GM19328 (cell line): ENCODE results near the gene ACVR1.
"Not testable (repeated sequence)": the region's sequence is repeated elsewhere in the genome, so short reads cannot be mapped to it uniquely, and the experiment has no call there.

ENCODE experiments used
- ATAC-seq: cut with Tn5 transposase; IDR thresholded peaks from one replicate; pipeline ENCODE4 v1.9.1; 2021; ENCODE audit warnings: mild to moderate bottlenecking, moderate library complexity; ENCODE audit not compliant: unreplicated experiment

The ACVR1 gene

GRCh38 chr2:157732596-157732995 lies 143.5 kb downstream of the ACVR1 start:
- ATAC-seq, result no peak

- ATAC-seq, result no peak
These were observed 148.4 kb downstream of the ACVR1 start for GRCh38 chr2:157727693-157728092.

- no peak for ATAC-seq
These were observed 149.2 kb downstream of the ACVR1 start for GRCh38 chr2:157726946-157727345.

DNA sequence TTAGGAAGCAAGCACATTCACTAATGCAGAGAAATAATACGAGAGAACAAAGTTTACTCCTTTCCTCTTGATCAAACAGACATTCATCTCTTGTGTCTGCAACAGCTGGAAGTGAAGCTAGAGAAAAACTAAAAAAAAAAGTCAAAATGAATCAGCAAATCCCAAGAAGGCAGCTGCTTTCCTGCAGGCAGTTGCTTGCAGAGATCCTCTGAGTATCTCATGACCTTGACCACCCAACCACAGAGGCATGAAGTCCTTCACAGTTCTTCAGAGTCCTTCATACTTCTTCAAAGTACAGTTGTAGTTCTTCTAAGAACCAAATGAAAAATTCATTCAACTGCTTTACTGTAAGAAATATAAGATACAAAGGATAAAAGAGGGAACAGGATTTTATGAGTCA lies 150.3 kb downstream of the ACVR1 start:
- ATAC-seq, result no peak

GRCh38 chr2:157722580-157723234 lies 153.4 kb downstream of the ACVR1 start:
- no peak for ATAC-seq

GRCh38 chr2:157720504-157720903 lies 155.6 kb downstream of the ACVR1 start:
- ATAC-seq, result no peak

GRCh38 chr2:157704653-157705052 lies 171.5 kb downstream of the ACVR1 start:
- ATAC-seq, result not testable (repeated sequence)

DNA sequence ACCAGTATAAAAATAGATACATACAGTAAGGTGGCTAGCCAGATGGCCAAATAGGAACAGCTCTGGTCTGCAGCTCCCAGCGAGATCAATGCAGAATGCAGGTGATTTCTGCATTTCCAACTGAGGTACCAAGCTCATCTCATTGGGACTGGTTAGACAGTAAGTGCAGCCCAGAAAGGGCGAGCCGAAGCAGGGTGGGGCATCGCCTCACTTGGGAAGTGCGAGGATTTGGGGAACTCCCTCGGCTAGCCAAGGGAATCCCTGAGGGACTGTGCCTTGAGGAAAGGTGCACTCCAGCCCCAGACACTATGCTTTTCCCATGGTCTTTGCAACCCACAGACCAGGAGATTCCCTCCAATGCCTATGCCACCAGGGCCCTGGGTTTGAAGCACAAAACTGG lies 172.0 kb downstream of the ACVR1 start:
- not testable (repeated sequence) for ATAC-seq

DNA sequence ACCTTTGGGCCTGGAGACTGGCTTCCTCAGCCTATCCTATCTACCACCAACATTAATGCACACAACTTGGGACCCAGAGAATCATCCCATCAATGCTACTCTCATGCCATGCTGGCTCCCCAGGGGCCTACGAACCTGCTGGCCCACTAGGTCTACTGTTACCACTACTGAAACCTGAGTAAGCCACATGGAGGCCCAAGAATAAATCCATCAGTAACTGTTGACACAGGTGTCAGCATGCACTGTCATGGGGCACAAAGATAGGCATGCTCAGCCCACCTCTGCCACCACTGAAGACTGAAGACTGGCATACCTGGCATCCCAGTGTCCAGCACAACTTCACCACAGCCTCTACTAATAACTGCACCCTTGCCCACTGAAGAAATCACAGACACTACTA lies 176.3 kb downstream of the ACVR1 start:
- no peak for ATAC-seq

GRCh38 chr2:157699009-157699408 lies 177.1 kb downstream of the ACVR1 start:
- ATAC-seq, result no peak

- ATAC-seq, result no peak
These were observed 177.7 kb downstream of the ACVR1 start for GRCh38 chr2:157698430-157698829.

GRCh38 chr2:157696036-157696435 lies 180.1 kb downstream of the ACVR1 start:
- ATAC-seq, result no peak

DNA sequence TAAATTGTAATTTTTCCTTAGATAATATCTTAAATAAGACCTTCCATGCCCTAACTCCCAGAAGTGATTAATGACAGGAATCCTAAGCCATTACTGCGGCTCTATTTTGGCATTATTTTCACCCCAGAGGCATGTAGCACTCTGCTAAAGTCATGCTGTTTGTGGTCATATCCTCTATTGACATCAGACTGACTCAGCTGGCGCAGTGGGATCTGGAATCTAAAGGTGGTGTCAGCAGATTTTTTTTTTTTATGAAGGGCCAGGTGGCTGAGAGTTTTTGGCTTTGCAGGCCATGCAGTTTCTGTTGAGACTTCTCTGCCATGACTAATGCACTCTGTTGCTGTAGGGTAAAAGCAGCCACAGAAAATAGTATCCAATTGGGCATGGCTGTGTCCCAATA lies 183.4 kb downstream of the ACVR1 start:
- ATAC-seq, result no peak

- ATAC-seq, result no peak
These were observed 184.4 kb downstream of the ACVR1 start for GRCh38 chr2:157691695-157692094.

- no peak for ATAC-seq
These were observed 185.0 kb downstream of the ACVR1 start for GRCh38 chr2:157691131-157691530.
